Measurements from ENCODE around the gene ANTXR1. TPM values are rescaled to one million over a fixed set of nuclear protein-coding genes. Genes with fewer than 3 reads are reported as not detected.

Gene ANTXR1
- total and polyA plus RNA-seq, 2 experiments from 2014 or later: 29.1 to 34.7 TPM

GRCh38 chr2:69185807-69186206, 172.8 kb downstream of the ANTXR1 start:
- Histone ChIP-seq H4K20me1 (ENCODE audit: insufficient read depth, poor library complexity, severe bottlenecking) (no peaks in the 10 kb centered on the region), H3K4me1 (ENCODE audit: insufficient read depth) (peaks cover 6% of the 10 kb centered on the region), H3K9me3 (ENCODE audit: low read depth) (no peaks in the 10 kb centered on the region), H3K9me2 (replicated peaks; ENCODE audit: insufficient read depth) (no peaks in the 10 kb centered on the region), H3K4me3 (no peak overlapping the region), H3K27me3 (no peaks in the 10 kb centered on the region), H2AFZ (no peak overlapping the region), H3K36me3 (replicated peaks; ENCODE audit: insufficient read depth, low read depth) (no peaks in the 10 kb centered on the region), H3K27ac (no peak overlapping the region), H3K4me2 (no peak overlapping the region), H3K79me2 (no peaks in the 10 kb centered on the region)
- 81% methylated on average over 7 of the region's 7 CpGs for whole genome bisulfite sequencing (ENCODE audit: low lambda C conversion rate, missing lambda C conversion rate)
- DNase-seq (ENCODE audit: low spot score): no peak
- TF ChIP-seq EZH2phosphoT487 (IDR thresholded peaks at IDR 0.05; ENCODE audit: low read depth, severe bottlenecking, unreplicated experiment) (no peak), CTCF (IDR thresholded peaks at IDR 0.05; ENCODE audit: poor library complexity) (no peak), EZH2 (IDR thresholded peaks at IDR 0.05; ENCODE audit: borderline replicate concordance) (no peak)

GRCh38 chr2:69186614-69187013, 173.6 kb downstream of the ANTXR1 start:
- 94% methylated on average over 3 of the region's 3 CpGs for WGBS (ENCODE audit: low lambda C conversion rate, missing lambda C conversion rate)

GRCh38 chr2:69188182-69188900, 175.4 kb downstream of the ANTXR1 start:
- no peak overlapping the region for H2AFZ ChIP-seq
- WGBS (ENCODE audit: low lambda C conversion rate, missing lambda C conversion rate): 80% methylated on average over 4 of the region's 4 CpGs
- H3K79me2 ChIP-seq: no peaks in the 10 kb centered on the region
- peaks cover 11% of the 10 kb centered on the region for H3K4me1 ChIP-seq (ENCODE audit: insufficient read depth)
- H3K4me2 ChIP-seq: no peak overlapping the region
- H3K27ac ChIP-seq: no peak overlapping the region
- no peak overlapping the region for H3K4me3 ChIP-seq
- H3K27me3 ChIP-seq: no peaks in the 10 kb centered on the region
- TF ChIP-seq EZH2 (IDR thresholded peaks at IDR 0.05; ENCODE audit: borderline replicate concordance) (no peak), CTCF (IDR thresholded peaks at IDR 0.05; ENCODE audit: poor library complexity) (no peak), EZH2phosphoT487 (IDR thresholded peaks at IDR 0.05; ENCODE audit: low read depth, severe bottlenecking, unreplicated experiment) (no peak)
- H3K36me3 ChIP-seq (replicated peaks; ENCODE audit: insufficient read depth, low read depth): no peaks in the 10 kb centered on the region
- no peaks in the 10 kb centered on the region for H3K9me2 ChIP-seq (replicated peaks; ENCODE audit: insufficient read depth)
- no peaks in the 10 kb centered on the region for H4K20me1 ChIP-seq (ENCODE audit: insufficient read depth, poor library complexity, severe bottlenecking)
- H3K9me3 ChIP-seq (ENCODE audit: low read depth): no peaks in the 10 kb centered on the region
- DNase-seq (ENCODE audit: low spot score): no peak

More at GRCh38 chr2:69186614-69187013, 173.6 kb downstream of the ANTXR1 start:
- peaks cover 10% of the 10 kb centered on the region for H3K4me1 ChIP-seq (ENCODE audit: insufficient read depth)
- H3K4me2 ChIP-seq: no peak overlapping the region
- H3K27ac ChIP-seq: no peak overlapping the region
- DNase-seq (ENCODE audit: low spot score): no peak
- H3K9me2 ChIP-seq (replicated peaks; ENCODE audit: insufficient read depth): no peaks in the 10 kb centered on the region
- no peaks in the 10 kb centered on the region for H3K27me3 ChIP-seq
- no peaks in the 10 kb centered on the region for H3K9me3 ChIP-seq (ENCODE audit: low read depth)
- H3K79me2 ChIP-seq: no peaks in the 10 kb centered on the region
- H4K20me1 ChIP-seq (ENCODE audit: insufficient read depth, poor library complexity, severe bottlenecking): no peaks in the 10 kb centered on the region
- no peaks in the 10 kb centered on the region for H3K36me3 ChIP-seq (replicated peaks; ENCODE audit: insufficient read depth, low read depth)
- no peak for TF ChIP-seq CTCF (IDR thresholded peaks at IDR 0.05; ENCODE audit: poor library complexity)
- H3K4me3 ChIP-seq: no peak overlapping the region
- H2AFZ ChIP-seq: no peak overlapping the region

Data from hepatocyte (in vitro differentiated cells).